HG02623 (cell line): ENCODE results near the gene PRDM16.

Experiments
- ATAC-seq: cut with Tn5 transposase; IDR thresholded peaks from one replicate; pipeline ENCODE4 v1.9.1; 2021; ENCODE audit warnings: moderate library complexity; ENCODE audit not compliant: unreplicated experiment

The PRDM16 gene

DNA sequence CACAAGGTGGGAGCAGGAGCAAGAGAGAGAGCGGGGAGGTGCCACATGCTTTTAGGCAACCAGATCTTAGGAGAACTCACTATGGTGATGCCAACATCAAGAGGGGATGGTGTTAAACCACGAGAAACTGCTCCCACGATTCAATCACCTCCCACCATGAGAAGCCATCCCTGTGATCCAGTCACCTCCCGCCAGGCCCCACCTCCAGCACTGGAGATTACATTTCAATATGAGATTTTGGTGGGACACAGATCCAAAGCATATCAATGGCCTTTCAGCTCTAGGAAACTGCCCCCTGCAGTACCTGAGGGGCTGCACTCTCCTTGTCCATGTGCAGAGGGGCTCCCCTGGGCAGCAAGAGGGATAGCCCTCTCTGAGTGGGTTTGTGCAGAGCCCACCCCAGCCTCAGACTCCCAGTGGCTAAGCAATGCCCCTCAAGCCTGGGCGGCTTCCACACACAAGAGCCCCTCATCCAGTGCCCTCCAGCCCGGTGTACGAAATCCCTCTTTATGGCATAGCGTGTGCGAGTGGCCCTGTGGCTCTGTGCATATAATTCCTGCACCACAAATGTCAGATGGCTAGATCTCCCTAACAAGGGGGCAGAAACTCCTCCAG, 15.5 kb upstream of the PRDM16 start:
- ATAC-seq = no peak

DNA sequence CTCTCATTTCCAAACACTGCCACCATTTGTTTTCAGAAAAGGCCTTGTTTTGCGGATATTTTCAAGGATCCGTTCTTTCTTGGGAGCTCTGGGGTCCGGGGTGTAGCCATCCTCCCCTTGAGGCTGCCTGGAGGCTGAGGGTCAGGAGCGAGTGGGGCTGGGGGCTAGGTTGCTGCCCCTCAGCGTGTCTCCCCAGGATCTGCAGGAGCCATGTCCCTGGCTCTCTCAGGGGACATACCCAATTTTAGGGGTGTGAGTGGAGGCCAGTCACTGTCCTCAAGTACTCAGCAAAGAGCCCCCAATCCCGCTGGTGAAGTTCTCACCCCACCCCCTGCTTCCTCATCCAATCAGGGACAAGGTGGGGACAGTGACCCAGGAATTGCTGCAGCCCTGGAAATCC, 15.0 kb upstream of the PRDM16 start:
- ATAC-seq = no peak

DNA sequence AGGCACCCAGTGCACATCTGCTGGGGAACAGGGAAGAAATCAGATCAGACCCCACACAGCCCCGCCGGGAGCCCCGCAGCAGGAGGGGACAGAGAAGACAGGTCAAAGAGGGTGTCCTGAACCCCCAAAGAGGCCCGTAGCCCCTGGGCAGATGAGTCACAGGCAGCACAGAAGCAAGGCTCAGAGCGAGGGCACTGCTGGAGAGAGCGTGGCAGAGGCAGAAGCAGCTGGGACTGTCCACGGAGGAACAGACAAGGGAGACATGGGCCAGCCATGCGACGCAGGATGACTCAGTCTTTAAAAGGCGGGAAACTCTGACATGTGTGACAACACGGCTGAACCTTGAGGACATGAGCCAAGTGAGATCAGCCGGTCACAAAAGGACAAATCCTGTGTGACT, 14.5 kb upstream of the PRDM16 start:
- no peak for ATAC-seq

DNA sequence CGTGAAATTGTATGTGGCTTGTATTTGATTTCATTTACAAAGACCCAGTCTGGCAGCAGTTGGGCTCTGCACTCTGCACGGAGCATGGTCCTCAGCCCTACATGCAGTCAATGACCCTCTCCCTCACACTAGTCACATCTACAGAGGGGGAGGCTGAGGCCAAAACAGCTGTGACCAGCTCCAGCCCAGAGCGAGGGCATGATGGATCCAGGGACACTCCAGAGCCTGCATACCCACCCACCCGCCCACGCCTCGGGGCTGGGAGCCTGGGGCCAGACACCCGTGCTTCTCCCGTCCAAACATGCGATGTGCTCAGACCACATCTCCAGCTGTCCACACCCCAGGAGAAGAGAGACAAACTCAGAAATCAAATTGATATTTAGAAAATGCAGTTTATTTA, 14.0 kb upstream of the PRDM16 start:
- ATAC-seq = no peak

DNA sequence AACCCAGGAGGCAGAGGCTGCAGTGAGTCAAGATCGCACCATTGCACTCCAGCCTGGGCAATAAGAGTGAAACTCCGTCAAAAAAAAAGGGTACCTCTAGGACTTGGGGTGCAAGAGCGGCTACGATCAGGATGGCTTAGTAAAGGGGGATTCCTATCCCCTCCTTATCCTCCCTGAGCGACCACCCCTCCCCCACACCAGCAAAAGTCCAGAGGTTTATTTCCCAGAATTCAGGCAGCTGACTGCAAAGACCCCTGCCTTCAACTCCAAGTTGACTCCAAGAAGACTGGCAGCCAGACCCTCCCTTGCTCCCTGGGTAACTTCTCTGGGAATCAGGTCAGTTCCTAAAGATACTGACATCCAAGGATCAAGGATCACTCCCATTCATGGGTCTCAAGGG, 12.4 kb upstream of the PRDM16 start:
- no peak for ATAC-seq

DNA sequence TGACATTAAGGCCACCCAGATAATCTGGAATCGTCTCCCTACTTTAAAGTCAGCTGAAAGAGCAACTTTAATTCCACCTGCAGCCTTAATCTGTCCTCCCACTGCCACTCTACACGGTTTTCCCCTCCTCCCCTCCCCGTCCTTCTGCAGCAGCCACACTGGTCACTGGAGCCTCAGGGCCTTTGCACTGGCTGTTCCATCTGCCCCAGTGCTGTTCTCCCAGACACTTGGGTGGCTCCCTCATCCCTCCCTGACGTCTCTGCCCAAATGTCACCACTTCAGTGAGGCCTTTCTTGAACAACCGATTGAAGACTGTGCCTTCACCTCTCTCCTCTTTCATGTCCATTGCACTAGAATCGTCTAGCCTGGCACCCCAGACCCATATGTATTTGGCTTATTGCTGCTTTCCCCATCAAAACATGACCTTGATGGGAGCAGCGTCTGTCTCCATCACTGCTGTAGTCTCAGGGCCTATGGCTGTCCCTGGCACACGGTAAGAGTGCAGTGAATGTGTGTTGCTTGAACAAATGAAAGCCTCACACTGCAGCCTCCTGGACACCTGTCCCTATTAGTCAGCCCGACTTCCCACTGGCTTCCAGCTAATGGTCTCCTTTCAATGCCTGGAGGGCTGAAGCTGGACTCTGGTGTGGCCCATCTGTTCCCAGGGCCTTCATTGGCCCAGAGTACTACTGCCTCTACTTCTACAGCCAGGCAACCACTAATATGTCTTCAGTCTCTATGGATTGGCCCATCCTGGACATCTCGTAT, 10.6 kb upstream of the PRDM16 start:
- no peak for ATAC-seq

DNA sequence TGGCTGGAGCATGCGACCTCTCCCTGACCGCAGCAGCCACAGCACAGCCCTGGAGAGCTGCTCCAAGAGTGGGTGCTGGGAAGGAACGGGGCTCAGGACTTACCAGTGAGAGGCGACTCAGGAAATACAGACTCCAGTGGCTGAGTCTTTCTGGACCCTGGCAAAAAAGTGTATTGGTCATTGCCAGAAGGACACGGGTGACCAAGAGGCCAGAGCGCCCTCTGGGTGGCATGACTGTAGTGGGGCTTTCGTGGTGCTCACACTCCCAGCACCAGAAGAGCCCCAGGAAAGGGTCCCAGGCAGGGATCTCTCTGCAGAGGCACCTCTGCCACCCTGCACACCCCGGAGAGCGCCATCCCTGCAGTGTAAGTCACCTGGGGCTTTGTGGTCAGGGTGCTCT, 8.9 kb upstream of the PRDM16 start:
- no peak for ATAC-seq

DNA sequence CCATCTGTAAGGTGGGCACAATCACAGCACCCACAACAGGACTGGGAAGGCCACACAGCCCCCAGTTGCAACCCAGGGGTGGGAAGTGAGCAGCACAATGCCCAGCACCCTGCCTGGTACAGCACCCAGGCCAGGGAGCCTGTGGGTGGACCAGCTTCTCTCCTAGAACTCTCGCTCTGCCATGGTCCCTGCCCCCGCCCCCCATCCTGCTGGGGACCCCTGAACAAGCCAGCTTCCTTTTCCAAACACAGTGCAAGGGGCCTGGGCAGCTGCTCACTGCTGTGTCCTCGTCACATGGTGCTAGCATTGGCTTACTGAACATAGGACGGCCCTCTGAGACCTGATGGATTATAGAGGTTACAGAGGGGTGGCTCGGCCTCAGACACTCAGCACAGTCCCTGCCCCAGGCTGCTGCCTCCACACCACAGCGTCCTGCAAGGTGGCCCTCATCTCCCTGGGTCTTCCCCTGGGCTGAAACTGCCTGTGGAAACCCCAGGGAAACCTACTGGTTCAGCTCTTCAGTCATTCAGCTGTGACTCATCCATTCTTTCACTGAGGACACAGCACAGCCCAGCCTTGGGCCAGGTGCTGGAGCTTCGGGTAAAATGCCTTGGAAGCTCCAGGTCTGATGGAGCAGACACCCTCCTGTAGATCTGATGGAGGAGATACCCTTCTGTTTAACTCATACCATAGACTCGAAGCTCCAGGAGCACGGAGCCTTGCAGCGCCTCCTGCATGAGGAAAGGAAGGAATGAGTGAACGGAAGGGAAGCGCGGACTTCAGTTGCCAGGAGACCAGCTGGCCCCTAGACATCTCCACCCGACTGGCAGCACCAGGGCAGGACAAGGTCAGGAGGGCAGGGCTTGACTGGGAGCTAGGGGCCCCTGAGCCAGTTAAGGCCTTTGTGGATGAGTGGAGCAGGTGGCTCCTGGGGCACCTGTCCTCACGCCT, 8.1 kb upstream of the PRDM16 start:
- ATAC-seq = no peak

DNA sequence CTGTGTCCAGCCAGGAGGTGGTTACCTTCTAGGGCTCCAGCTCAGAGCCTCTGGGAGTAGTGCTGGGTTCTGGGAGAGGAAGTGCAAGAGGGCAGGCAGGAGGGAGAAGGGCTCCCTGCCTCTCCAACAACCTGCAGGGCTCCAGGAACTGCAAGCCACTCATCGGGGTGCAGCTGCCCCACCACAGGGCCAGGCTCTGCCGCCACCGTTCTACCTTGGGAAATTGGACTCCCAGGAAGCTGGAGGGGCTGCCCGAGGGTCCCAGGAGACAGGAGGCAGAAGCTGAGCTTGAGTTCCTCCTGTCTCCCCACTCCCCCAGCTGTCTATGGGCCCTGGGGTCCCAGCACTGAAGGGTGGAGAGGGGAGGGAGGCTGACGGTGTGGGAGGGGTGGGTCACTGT, 7.4 kb upstream of the PRDM16 start:
- ATAC-seq = no peak

DNA sequence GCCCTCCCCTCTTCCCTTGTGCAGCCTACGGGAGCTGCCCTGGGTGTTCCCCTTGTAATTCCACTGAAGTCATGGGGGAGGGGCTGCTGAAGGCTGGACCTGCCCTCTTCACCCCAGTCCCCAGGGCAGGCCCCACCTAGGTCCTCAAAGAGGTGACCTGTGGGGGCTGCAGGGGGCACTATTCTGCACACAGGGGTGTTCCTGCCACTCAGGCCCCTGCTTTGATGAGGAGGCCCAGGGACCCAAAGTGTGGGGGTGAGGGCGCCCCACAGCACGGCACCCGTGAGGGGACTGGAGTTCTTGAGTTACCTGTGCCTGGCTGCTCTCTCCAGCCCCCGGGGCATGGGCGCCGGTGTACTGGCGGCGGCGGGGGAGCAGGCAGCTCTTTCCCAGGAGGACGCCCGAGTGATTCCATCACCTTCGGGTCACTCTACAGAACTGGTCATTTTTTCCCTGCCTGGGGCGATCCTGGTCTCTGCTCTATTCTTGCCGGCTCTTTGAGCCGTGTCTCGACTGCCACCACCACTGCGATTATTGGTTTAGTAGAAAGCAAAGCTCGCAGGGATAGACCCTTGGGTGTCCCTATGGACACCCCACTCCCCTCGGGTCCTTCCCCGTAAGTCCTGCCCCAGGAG, 6.9 kb upstream of the PRDM16 start:
- ATAC-seq = no peak

DNA sequence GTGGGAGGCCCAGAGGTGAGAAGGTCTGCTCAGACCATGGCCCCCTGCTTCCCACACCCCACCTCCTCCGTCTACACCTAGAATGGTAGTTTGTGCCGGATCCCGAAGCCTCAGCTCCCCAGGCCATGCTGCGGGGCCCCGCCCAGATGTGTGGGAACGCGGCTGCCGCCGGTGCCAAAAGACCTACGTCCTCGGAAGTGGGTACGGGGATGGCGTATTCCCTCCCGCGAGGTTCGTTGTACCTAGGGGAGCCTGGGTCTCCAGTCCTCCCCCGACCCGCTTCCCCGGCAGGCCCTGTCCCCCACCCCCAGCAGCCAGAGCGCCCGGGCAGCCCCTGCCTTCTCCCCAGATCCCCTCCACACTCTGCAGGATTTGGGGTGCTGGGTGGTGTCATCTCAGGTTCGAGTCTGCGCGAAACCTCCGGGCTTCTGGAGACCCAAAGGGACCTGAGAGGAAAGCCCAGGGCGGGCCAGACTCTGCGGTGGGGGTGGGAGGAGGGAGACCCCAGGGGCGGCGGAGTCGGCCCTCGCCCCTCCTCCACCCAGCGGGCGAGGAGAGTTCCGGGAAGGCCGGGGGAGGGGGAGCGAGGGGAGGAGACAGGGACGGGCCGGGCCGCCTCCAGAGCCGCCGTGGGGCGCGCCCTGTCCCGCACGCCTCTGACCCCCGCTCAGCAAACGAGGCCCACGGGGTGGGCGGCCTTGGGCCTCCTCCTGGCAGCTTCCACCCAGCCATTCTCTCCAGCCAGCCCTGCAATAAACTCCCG, 6.2 kb upstream of the PRDM16 start:
- no peak for ATAC-seq

DNA sequence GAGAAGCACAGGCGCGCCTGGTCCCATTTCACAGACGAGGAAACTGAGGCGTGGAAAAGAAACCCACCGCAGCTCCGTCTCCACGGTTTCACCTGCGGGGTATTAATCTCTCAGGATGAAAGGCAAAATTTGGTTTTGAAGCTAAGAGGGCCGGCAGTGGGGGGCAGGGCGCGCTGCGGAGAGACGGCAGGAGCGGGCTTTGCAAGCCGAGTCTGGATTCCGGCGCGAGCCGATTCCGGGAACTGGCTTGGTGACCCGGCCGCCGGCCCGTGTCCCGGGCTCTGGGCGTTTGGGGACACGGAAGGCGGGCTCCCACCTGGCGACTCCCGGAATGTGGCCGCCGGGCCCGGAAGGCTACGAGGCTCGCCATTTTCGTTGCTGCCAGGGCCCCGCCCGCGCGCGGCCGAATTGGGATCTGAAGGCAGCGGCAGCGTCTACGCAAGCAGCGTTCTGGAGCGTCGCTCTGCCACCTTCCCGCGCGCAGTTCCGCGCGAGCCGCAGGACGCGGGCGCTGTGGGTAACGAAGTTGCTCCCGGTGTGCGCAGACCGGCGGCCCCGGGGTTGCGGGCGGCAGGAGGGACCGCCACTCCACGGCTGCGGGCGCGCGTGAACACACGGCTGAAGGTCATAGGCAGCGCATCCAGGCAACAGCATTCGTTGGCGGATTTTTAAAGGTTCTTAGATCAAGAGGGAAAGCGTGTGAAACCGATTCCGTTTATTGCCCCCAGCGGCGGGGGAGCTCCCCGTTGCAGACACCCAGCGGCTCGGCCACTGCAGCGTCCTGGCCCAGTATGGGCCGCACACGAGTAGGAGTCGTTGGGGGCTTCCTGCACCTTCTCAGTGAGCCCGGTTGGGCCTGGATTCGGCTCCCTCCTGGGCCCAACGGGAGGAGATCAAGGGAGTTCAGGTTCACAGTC, 5.4 kb upstream of the PRDM16 start:
- ATAC-seq = no peak

DNA sequence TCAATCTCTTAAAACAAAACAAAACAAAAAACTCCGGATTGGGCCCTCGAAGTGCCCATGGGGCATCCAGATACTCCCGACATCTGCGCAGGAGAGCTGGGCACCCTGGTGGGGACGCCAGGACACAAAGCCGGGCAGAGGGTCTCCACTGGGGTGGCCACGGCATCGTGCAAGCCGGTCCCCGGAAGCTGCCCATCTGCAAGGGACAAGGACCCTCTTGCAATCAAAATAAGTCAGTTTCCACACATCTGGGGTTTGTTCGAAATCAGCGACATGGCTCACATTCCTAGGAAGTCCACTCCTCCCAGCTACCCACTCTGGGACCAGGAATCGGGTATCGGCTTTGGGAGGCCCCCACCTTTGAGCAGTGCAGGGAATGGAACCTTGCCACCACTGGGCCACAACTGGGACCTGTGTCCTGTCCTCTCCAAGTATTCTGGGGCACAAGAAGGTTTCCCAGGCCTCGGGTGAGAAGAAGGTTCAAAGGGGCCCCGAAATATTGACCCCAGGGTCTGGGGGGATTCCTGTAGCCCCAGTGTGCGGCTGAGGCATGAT, 4.6 kb upstream of the PRDM16 start:
- ATAC-seq = no peak

DNA sequence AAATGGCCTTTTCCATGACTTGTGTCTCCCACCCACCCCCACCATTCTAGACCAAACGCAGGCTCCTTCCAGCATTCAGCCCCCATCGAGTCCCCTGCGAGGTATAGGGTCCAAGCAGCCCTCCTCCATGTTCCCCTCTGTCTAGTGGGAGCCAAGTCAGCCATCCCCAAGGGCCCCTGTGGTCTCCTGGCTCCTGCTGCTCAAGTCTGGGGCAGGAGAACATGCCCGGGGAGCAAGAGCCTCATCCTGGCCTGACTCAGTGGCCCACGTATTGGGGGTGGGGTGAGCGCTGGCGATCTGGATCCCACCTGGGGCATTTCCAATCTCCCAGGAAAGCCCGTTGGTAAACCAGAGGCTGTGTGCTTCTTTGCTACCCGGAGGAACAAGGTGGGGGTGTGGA, 4.1 kb upstream of the PRDM16 start:
- no peak for ATAC-seq

DNA sequence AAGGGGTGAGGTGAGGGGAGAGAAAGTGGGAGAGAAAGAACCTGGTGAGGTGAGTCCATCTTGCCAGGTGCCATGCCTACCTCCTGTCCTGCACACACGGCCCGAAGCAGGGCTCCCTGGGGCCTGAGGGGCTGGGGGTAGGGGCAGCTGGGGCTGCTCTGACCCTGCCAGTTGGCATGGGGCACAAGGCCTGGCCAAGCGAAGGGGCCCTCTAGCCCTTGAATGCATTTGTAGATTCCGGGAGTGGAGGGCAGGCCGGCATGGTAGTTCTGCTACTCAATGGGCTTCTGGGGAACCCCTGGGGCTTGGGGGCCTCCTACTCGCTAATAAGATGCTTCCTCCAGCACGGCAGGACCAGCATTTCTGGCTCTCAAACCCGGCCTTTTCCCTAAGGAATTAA, 3.6 kb upstream of the PRDM16 start:
- no peak for ATAC-seq

DNA sequence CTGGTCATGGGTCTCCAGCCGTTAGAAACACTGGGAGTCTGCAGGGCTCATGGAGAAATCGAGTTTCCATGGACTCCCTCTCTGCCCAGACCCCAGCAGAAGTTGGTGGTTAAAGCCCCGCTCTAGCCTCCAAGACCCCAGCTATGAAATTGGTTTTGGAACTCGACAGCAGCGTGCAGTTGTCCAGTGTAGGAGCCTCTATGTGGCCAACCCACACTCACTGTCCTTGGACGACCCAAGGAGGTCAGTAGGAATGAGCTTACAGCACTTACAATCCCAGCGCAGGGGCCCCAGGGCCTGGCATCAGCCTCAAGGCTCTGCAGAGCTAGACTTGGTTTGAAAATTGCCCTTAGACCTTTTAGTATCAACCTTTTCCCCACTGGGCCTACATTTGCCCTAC, 3.2 kb upstream of the PRDM16 start:
- ATAC-seq = no peak

DNA sequence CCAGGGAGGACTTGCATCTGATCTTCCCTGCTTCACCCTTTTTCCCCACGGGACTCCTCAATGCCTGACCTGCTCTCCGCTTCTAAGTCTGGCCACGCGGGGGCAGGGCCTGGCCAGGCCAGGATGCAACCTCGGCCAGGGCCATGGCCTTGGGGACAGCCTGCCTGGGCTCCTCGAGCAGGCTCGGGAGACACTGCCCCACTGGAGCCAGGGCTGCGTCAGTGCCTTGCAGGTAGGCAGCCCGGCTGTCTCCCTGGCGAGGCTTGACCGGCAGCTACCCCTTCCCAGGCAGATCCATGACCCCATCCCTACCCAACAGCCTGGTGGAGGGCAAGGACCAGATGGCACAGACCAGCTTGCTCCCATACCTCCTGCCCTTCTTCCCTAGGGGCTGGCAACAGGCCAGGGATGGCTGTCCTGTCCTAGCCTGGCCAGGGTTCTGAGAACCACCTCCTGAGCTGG, 2.7 kb upstream of the PRDM16 start:
- no peak for ATAC-seq

DNA sequence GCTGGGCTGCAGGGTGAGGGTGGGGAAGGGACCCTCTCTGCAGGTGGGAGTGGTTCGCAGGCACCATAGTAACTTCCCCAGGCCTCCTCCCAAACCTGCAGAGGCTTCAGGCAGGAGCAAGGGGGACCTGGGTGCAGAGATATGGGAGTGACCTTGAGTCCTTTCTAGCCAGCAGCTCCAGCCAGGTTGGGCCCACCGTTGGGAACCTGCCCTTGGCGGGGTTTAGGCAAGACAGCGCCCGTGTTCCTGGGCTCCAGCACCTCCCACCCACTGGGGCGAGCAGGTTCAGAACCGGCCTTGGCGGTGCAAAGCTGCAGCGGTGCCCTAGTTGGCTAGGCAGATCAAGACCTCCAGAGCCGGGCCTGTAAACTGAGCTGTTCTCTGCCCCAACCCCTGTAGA, 2.2 kb upstream of the PRDM16 start:
- no peak for ATAC-seq

DNA sequence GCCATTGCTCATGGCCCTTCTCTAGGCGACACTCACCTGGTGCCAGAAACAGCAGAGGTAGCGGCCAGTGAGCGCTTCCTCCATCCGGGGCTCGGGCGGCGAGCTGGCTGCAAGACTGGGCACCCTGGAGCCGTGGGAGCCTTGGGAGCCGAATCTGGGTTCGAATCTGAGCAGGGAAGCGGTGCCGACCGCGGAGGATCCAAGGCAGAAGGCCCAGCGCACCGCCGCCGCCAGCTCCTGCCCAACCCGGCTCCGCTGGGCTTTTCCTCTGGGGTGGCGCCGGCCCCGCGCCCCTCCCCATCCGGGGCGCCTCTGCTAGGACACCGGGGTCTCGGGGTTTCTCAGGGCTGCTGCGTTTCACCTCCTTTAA, 1.7 kb upstream of the PRDM16 start:
- ATAC-seq = no peak
